Cardiac muscle cell (in vitro differentiated cells and primary cell): Measurements from ENCODE around the gene DNAH11. TPM values are rescaled to one million over a fixed set of nuclear protein-coding genes. Genes with fewer than 3 reads are reported as not detected.
"Not testable (repeated sequence)": the region's sequence is repeated elsewhere in the genome, so short reads cannot be mapped to it uniquely, and the experiment has no call there.

Experiments
- DNase-seq, 2 donors: peaks; one replicate each; pipeline versions ENCODE4 v3.0.0 to v3.0.0-alpha.2; 2010 to 2017; ENCODE audit warnings: low read depth in 1 of 2, low spot score in 1 of 2
- H3K27ac ChIP-seq: fragments of 200-600 bp; sonication (generic); 2 replicates; pipeline ENCODE4 v1.5.1; 2016
- H3K27me3 ChIP-seq: fragments of 200-600 bp; sonication (generic); 2 replicates; pipeline ENCODE4 v1.6.0; 2016; ENCODE audit warnings: control low read depth
- H3K36me3 ChIP-seq: fragments of 200-600 bp; sonication (generic); 2 replicates; pipeline ENCODE4 v1.5.1; 2016; ENCODE audit warnings: control low read depth
- H3K4me1 ChIP-seq: fragments of 200-600 bp; sonication (generic); 2 replicates; pipeline ENCODE4 v1.8.1; 2017; ENCODE audit warnings: low read depth, mild to moderate bottlenecking, mixed run types
- H3K4me3 ChIP-seq: fragments of 200-600 bp; sonication (generic); 2 replicates; pipeline ENCODE4 v1.5.1; 2016; ENCODE audit warnings: mild to moderate bottlenecking
- H3K9me3 ChIP-seq: fragments of 200-600 bp; sonication (generic); 2 replicates; pipeline ENCODE4 v1.5.1; 2017; ENCODE audit warnings: low read depth, mild to moderate bottlenecking, control low read depth
- polyA plus RNA-seq: library from polyadenylated mRNA; unstranded; fragments of >200 nt; fragmentation: Nextera tagmentation; extraction: Ambion mirVana; gene quantifications from 2 replicates; pipeline ENCODE4 v1.2.1, GENCODE V29; 2016
- total RNA-seq: library from RNA; depleted of rRNA; stranded (reverse); fragments of >200 nt; gene quantifications from 2 replicates; pipeline ENCODE4 v1.2.3, GENCODE V29; 2016
- TF ChIP-seq, protein P1 (sequence below): IDR thresholded peaks from 2 replicates; pipeline ENCODE4 v1.5.1; 2012; ENCODE audit warnings: low read depth, mild to moderate bottlenecking, low read length

The DNAH11 gene
- total and polyA plus RNA-seq, 2 experiments from 2014 or later = 0.60 to 1.9 TPM

DNA sequence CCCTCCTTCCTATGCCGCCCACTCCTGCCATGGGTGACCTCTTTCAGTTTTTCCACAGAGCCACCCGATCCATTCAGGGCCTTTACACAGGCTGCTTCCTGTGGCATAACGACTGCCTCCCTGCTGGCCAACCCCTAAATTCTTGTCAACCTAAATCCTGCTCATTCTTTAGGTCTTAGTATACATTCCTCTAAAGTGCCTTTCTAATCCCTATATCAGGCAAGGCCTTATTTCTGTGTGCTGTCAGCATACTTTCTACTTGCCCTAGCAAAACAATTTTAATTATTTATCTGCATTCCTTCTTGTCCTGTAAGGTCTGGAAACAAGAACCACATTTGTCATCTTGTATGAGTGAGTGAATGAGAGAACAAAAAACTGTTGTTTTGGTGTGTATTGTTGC lies 132.4 kb downstream of the DNAH11 start:
- no peak overlapping the region for H3K27ac ChIP-seq
- H3K4me3 ChIP-seq = no peak overlapping the region
- H3K36me3 ChIP-seq = no peaks in the 10 kb centered on the region
- TF ChIP-seq, protein P1, sequence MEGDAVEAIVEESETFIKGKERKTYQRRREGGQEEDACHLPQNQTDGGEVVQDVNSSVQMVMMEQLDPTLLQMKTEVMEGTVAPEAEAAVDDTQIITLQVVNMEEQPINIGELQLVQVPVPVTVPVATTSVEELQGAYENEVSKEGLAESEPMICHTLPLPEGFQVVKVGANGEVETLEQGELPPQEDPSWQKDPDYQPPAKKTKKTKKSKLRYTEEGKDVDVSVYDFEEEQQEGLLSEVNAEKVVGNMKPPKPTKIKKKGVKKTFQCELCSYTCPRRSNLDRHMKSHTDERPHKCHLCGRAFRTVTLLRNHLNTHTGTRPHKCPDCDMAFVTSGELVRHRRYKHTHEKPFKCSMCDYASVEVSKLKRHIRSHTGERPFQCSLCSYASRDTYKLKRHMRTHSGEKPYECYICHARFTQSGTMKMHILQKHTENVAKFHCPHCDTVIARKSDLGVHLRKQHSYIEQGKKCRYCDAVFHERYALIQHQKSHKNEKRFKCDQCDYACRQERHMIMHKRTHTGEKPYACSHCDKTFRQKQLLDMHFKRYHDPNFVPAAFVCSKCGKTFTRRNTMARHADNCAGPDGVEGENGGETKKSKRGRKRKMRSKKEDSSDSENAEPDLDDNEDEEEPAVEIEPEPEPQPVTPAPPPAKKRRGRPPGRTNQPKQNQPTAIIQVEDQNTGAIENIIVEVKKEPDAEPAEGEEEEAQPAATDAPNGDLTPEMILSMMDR = no peak
- H3K27me3 ChIP-seq = no peaks in the 10 kb centered on the region
- no peaks in the 10 kb centered on the region for H3K9me3 ChIP-seq
- DNase-seq = no peak
- H3K4me1 ChIP-seq = no peaks in the 10 kb centered on the region

DNA sequence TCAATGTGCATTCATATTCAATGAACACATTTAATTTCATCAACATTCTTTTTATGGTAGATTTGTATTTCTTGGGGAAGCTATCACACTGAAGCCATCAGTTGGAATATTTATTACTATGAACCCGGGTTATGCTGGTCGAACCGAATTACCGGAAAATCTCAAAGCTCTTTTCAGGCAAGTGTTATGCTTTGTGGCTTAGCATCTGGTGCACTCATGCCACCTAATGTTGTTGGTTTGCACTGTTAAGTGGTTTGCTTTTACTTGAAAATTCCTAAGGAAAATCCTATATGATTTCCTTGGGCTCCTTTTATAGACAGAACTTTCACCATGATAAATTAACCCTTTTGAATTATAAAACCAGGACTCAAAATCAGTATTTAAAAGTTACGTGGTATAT lies 147.9 kb downstream of the DNAH11 start:
- no peaks in the 10 kb centered on the region for H3K36me3 ChIP-seq
- H3K4me1 ChIP-seq = no peaks in the 10 kb centered on the region
- TF ChIP-seq, protein P1 = no peak
- H3K4me3 ChIP-seq = no peak overlapping the region
- no peaks in the 10 kb centered on the region for H3K9me3 ChIP-seq
- no peak for DNase-seq
- no peak overlapping the region for H3K27ac ChIP-seq
- no peaks in the 10 kb centered on the region for H3K27me3 ChIP-seq

DNA sequence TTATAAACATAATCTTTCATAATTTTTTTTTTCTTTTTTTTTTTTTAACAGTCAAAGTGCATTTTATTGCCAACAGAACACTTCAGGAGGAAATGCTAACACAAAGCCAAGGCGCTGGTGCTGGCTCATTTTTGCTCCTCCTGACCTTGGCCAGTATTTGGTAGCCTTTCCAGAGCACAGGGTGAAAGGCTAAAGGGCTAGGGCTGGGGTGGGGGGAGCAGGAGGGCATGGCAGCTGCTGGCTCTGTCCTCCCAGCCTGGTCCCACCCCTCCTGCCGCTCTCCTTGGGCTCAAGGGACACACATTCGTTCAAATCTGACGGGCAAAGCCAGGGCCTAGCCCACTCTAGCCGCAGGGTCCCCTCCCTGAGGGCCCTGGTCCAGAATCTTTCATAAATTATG lies 148.3 kb downstream of the DNAH11 start:
- H3K36me3 ChIP-seq, H3K9me3 ChIP-seq, H3K4me3 ChIP-seq, H3K4me1 ChIP-seq, H3K27me3 ChIP-seq, H3K27ac ChIP-seq, DNase-seq: not testable (repeated sequence)

DNA sequence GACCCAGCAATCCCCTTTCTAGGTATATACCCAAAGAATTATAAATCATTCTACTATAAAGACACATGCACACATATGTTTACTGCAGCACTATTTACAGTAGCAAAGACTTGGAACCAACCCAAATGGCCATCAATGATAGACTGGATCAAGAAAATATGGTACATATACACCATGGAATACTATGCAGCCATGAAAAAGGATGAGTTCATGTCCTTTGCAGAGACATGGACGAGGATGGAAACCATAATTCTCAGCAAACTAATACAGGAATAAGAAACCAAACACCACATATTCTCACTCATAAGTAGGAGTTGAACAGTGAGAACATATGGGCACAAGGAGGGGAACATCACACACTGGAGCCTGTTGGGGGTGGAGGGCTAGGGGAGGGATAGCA lies 157.7 kb downstream of the DNAH11 start:
- DNase-seq, H3K27ac ChIP-seq, H3K9me3 ChIP-seq, H3K27me3 ChIP-seq, H3K4me1 ChIP-seq, H3K4me3 ChIP-seq, H3K36me3 ChIP-seq: not testable (repeated sequence)

DNA sequence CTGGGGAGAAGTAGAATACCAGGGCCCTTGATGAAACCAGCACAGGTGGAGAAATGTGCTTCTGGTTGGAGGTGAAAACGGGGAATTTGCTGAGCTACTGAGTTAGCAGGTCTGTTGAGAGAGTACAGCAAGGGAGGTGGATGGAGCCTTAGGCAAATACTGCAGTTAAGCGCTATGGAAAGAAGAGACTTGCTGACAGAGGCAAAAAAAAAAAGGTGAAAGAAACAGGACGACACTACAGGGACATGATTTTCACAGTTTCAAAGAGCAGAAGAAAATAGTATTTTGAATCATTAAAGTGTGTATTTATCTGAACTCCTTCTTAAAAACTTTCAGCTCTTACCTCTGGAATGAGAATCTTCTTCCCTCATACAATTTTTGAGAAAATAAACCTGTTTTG lies 159.5 kb downstream of the DNAH11 start:
- no peaks in the 10 kb centered on the region for H3K36me3 ChIP-seq
- H3K27me3 ChIP-seq = no peaks in the 10 kb centered on the region

DNA sequence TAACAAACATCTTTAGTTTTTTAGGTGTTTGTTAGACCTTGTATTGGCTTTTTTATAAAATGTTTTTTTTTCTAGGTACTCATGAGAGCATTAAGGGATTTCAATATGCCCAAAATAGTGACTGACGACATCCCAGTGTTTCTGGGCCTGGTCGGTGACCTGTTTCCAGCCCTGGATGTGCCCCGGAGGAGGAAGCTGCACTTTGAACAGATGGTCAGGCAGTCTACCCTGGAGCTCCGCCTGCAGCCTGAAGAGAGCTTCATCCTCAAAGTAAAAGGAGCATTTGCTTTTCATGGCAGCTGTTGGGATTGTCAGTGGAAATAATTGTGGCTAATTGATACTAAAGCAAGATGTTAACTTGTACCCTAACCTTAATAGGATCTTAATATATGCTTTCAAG lies 161.5 kb downstream of the DNAH11 start:
- TF ChIP-seq, protein P1 = no peak
- Histone ChIP-seq H3K4me3 (no peak overlapping the region), H3K9me3 (no peaks in the 10 kb centered on the region), H3K27me3 (no peaks in the 10 kb centered on the region), H3K36me3 (no peaks in the 10 kb centered on the region), H3K4me1 (no peaks in the 10 kb centered on the region), H3K27ac (no peak overlapping the region)
- DNase-seq = no peak

More for the DNA sequence above, 159.5 kb downstream of the DNAH11 start:
- no peak overlapping the region for H3K4me3 ChIP-seq
- TF ChIP-seq, protein P1 = no peak
- H3K9me3 ChIP-seq = no peaks in the 10 kb centered on the region
- DNase-seq = no peak
- no peaks in the 10 kb centered on the region for H3K4me1 ChIP-seq
- H3K27ac ChIP-seq = no peak overlapping the region

DNA sequence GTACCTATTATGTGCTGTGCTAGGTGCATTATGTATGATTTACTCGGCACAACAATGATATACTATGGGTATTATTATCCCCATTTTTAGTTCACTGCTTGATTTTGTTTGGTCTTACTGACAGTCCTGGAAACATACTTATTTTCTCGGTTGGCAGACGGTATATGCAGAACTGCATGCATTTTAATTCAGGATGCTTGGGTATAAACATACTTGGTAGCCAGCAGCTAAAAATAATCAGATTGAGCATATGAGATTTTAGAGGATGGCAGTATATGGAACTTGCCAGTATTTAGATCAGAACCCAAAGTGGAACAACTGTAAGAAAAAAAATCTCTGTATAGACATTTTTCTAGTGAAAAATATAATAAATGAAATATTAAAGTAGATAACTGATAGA lies 163.3 kb downstream of the DNAH11 start:
- no peaks in the 10 kb centered on the region for H3K36me3 ChIP-seq
- no peaks in the 10 kb centered on the region for H3K4me1 ChIP-seq
- TF ChIP-seq, protein P1 = no peak
- H3K9me3 ChIP-seq = no peaks in the 10 kb centered on the region
- no peak for DNase-seq
- no peak overlapping the region for H3K27ac ChIP-seq
- H3K27me3 ChIP-seq = no peaks in the 10 kb centered on the region
- no peak overlapping the region for H3K4me3 ChIP-seq
